SU-DHL-6 (cell line): ENCODE results near the gene PPP1R17.

ENCODE experiments used
- H2AFZ ChIP-seq: fragments of 200-600 bp; sonication (generic); 2 replicates; pipeline ENCODE4 v1.6.1; 2014; ENCODE audit warnings: low read depth, mild to moderate bottlenecking, moderate library complexity, mixed read lengths, antibody characterized with exemption, low read length; ENCODE audit not compliant: severe bottlenecking
- H3F3A ChIP-seq: fragments of 200-600 bp; shearing (Covaris generic); 2 replicates; pipeline ENCODE4 v1.6.0; 2016; ENCODE audit warnings: antibody characterized with exemption, mild to moderate bottlenecking; ENCODE audit not compliant: insufficient read depth
- H3K27ac ChIP-seq: fragments of 200-600 bp; sonication (generic); 2 replicates; pipeline ENCODE4 v1.5.1; 2016; ENCODE audit warnings: low read depth, mild to moderate bottlenecking, low read length, moderate library complexity, mixed read lengths
- H3K27me3 ChIP-seq: fragments of 200-600 bp; sonication (generic), shearing (Covaris generic); 2 replicates; pipeline ENCODE4 v1.6.0; 2014; ENCODE audit warnings: mild to moderate bottlenecking, low read length
- H3K36me3 ChIP-seq: fragments of 200-600 bp; sonication (generic); 2 replicates; pipeline ENCODE4 v1.6.1; 2014; ENCODE audit warnings: mild to moderate bottlenecking, low read length, mixed read lengths
- H3K4me2 ChIP-seq: fragments of 300-600, 200-600 bp; shearing (Covaris generic), sonication (generic); 2 replicates; pipeline ENCODE4 v1.6.0; 2014; ENCODE audit warnings: low read length, low read depth, mild to moderate bottlenecking; ENCODE audit not compliant: poor library complexity, severe bottlenecking
- H3K4me3 ChIP-seq: fragments of 200-600 bp; sonication (generic); 2 replicates; pipeline ENCODE4 v1.5.1; 2014; ENCODE audit warnings: antibody characterized with exemption, low read length, mild to moderate bottlenecking, mixed read lengths; ENCODE audit not compliant: insufficient read depth, poor library complexity, severe bottlenecking
- H3K79me2 ChIP-seq: fragments of 200-600 bp; sonication (generic); 2 replicates; pipeline ENCODE4 v1.6.1; 2014; ENCODE audit warnings: mild to moderate bottlenecking, low read length, moderate library complexity; ENCODE audit not compliant: insufficient read depth
- H3K9ac ChIP-seq: fragments of 200-600 bp; sonication (generic); 2 replicates; pipeline ENCODE4 v1.7.0; 2014; ENCODE audit warnings: mild to moderate bottlenecking, low read length
- H3K9me2 ChIP-seq: fragments of 200-600 bp; sonication (generic); replicated peaks from 2 replicates; pipeline ENCODE4 v1.6.1; 2014; ENCODE audit warnings: low read length; ENCODE audit not compliant: insufficient read depth
- H3K9me3 ChIP-seq: fragments of 200-600 bp; sonication (generic); 2 replicates; pipeline ENCODE4 v1.6.1; 2014; ENCODE audit warnings: low read length, mixed read lengths; ENCODE audit not compliant: insufficient read depth
- H4K20me1 ChIP-seq: fragments of 200-600 bp; sonication (generic); 2 replicates; pipeline ENCODE4 v1.6.1; 2014; ENCODE audit warnings: low read depth, mild to moderate bottlenecking, antibody characterized with exemption, low read length, moderate library complexity, mixed read lengths
- EZH2phosphoT487 ChIP-seq: fragments of 200-600 bp; sonication (generic), shearing (Covaris generic); conservative IDR thresholded peaks from 2 replicates; pipeline ENCODE4 v1.6.1; 2018; ENCODE audit warnings: mild to moderate bottlenecking, antibody characterized with exemption, low read length, moderate library complexity, mixed read lengths
- TF ChIP-seq, protein P1 (sequence below): fragments of 200-600 bp; sonication (generic); IDR thresholded peaks from one replicate; pipeline ENCODE4 v1.5.1; 2017; ENCODE audit warnings: antibody characterized with exemption, mild to moderate bottlenecking, low read length, moderate library complexity; ENCODE audit not compliant: insufficient read depth, poor library complexity, severe bottlenecking

Gene PPP1R17

DNA sequence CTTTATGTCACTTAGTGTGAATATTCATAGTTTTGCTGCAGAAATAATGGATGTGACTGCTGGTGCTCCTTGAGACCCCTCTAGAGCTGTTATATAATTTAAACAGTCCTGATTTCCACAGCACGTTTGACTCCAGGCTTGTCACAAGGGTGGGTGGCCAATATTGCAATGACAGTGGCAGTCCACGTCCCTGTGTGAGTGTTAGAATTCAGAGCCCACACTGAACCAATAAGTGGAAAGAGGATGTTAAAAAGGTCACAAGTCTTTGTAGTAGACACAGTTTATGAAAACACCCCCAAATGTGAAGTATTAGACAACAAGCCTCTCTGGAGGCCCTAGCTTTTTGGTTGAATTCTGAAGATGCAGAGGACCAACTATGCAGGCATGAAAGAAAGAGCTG, 2.0 kb downstream of the PPP1R17 start:
- Histone ChIP-seq H3K36me3 (no peaks in the 10 kb centered on the region), H3K79me2 (no peaks in the 10 kb centered on the region), H3K27me3 (no peaks in the 10 kb centered on the region), H3K9ac (no peak overlapping the region), H2AFZ (no peak overlapping the region), H3F3A (no peaks in the 10 kb centered on the region), H3K4me2 (peak overlapping the region; percentile 36), H3K9me2 (no peaks in the 10 kb centered on the region), H3K27ac (peak overlapping the region; percentile 18), H4K20me1 (no peaks in the 10 kb centered on the region), H3K9me3 (no peaks in the 10 kb centered on the region), H3K4me3 (no peak overlapping the region)
- TF ChIP-seq, protein P1, sequence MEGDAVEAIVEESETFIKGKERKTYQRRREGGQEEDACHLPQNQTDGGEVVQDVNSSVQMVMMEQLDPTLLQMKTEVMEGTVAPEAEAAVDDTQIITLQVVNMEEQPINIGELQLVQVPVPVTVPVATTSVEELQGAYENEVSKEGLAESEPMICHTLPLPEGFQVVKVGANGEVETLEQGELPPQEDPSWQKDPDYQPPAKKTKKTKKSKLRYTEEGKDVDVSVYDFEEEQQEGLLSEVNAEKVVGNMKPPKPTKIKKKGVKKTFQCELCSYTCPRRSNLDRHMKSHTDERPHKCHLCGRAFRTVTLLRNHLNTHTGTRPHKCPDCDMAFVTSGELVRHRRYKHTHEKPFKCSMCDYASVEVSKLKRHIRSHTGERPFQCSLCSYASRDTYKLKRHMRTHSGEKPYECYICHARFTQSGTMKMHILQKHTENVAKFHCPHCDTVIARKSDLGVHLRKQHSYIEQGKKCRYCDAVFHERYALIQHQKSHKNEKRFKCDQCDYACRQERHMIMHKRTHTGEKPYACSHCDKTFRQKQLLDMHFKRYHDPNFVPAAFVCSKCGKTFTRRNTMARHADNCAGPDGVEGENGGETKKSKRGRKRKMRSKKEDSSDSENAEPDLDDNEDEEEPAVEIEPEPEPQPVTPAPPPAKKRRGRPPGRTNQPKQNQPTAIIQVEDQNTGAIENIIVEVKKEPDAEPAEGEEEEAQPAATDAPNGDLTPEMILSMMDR, result no peak
- TF ChIP-seq EZH2phosphoT487, result no peak

DNA sequence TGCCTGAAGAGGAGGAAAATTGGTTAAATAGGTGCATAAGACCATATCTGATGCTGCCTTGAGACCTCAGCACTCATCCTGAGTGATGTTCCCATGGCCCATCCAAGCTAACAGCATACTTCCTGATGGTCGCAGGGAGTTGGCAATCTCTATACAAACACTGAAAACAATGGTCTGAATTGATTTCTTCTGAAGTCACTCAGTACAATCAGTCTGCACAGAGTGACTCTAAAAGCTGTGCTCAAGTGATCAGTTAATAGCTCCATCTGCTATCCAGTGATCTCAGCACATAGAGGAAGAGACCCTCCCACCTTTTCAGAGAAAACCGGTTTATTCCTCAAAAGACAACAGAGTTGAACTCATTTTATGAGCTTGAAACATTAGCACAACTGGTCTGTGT, 3.9 kb downstream of the PPP1R17 start:
- Histone ChIP-seq H4K20me1 (no peaks in the 10 kb centered on the region), H3K27ac (no peak overlapping the region)
- no peak for TF ChIP-seq EZH2phosphoT487
- TF ChIP-seq, protein P1, result no peak

DNA sequence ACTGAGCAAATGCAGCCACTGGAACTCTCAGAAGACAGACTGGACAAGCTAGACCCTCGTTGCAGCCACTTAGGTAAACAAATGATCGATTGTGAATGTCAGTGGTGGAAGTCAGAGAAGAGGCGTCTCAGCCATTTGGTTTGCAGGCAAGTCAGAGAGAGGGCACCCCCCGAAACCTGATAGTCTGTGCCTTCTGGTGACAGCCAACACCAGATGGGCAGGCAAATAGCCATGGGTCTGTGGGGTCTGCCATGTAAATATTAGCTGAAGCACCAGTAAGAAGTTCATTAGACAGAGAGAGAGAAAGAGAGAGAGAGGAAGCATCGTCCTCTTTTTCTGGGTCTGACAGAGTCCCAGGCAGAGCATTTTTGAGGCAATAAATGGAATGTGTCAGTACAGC, 5.4 kb downstream of the PPP1R17 start:
- Histone ChIP-seq H4K20me1 (no peaks in the 10 kb centered on the region), H3K36me3 (no peaks in the 10 kb centered on the region), H2AFZ (no peak overlapping the region), H3K79me2 (no peaks in the 10 kb centered on the region), H3K9me2 (no peaks in the 10 kb centered on the region), H3K4me3 (no peak overlapping the region), H3F3A (no peaks in the 10 kb centered on the region), H3K27me3 (no peaks in the 10 kb centered on the region), H3K9me3 (no peaks in the 10 kb centered on the region), H3K27ac (no peak overlapping the region), H3K9ac (no peak overlapping the region), H3K4me2 (no peak overlapping the region)
- TF ChIP-seq, protein P1, result no peak
- TF ChIP-seq EZH2phosphoT487, result no peak

More for the DNA sequence above, 3.9 kb downstream of the PPP1R17 start:
- no peaks in the 10 kb centered on the region for H3F3A ChIP-seq
- no peaks in the 10 kb centered on the region for H3K9me2 ChIP-seq
- H3K27me3 ChIP-seq, result no peaks in the 10 kb centered on the region
- H3K9me3 ChIP-seq, result no peaks in the 10 kb centered on the region
- no peaks in the 10 kb centered on the region for H3K79me2 ChIP-seq
- no peak overlapping the region for H2AFZ ChIP-seq
- no peaks in the 10 kb centered on the region for H3K36me3 ChIP-seq
- H3K4me2 ChIP-seq, result no peak overlapping the region
- no peak overlapping the region for H3K9ac ChIP-seq
- no peak overlapping the region for H3K4me3 ChIP-seq

DNA sequence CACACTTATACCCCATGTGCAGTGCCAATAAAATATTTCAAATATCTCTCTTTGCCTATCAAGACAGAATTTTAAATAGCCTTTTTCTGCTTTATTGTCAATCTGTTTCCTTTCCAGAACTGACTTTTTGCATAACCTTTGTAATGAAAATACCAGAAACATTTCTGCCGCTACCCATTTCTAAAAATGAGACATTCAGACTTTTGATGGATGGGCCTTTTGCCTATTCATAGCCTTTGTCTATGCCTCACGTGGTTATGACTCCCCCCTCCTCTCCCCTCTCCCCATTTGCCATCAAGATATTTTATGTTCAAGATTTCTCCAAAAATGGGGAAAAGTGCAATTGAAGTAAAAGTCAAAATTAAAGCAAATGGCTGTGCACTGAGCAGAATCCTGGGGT, 5.9 kb downstream of the PPP1R17 start:
- H3F3A ChIP-seq, result no peaks in the 10 kb centered on the region
- no peak overlapping the region for H3K9ac ChIP-seq
- H3K27me3 ChIP-seq, result no peaks in the 10 kb centered on the region
- H3K9me3 ChIP-seq, result no peaks in the 10 kb centered on the region
- TF ChIP-seq, protein P1, result no peak
- no peak for TF ChIP-seq EZH2phosphoT487
- H3K4me2 ChIP-seq, result no peak overlapping the region
- H2AFZ ChIP-seq, result no peak overlapping the region
- H3K27ac ChIP-seq, result no peak overlapping the region
- no peak overlapping the region for H3K4me3 ChIP-seq
- no peaks in the 10 kb centered on the region for H4K20me1 ChIP-seq
- no peaks in the 10 kb centered on the region for H3K79me2 ChIP-seq
- no peaks in the 10 kb centered on the region for H3K9me2 ChIP-seq
- H3K36me3 ChIP-seq, result no peaks in the 10 kb centered on the region
